ENCODE data around the gene PIM1. TPM values are rescaled to one million over a fixed set of nuclear protein-coding genes. Genes with fewer than 3 reads are reported as not detected.
A peak's percentile ranks its signal among the peaks of the same experiment; 100 is the strongest.

PIM1 gene
- total RNA-seq, 4 donors from 2014 or later = 36.6 to 78.4 (median 49.2) TPM

- no peak for DNase-seq
- Histone ChIP-seq H3K9me3 (no peaks in the 10 kb centered on the region), H3K27me3 (no peaks in the 10 kb centered on the region), H3K4me1 (peaks cover 0 to 4% (median 2%) of the 10 kb centered on the region in 4 donors), H3K27ac (no peak overlapping the region), H3K36me3 (no peaks in the 10 kb centered on the region), H3K4me3 (no peak overlapping the region)
- TF ChIP-seq POLR2A (IDR thresholded peaks at IDR 0.05) = no peak
- TF ChIP-seq, protein P1, sequence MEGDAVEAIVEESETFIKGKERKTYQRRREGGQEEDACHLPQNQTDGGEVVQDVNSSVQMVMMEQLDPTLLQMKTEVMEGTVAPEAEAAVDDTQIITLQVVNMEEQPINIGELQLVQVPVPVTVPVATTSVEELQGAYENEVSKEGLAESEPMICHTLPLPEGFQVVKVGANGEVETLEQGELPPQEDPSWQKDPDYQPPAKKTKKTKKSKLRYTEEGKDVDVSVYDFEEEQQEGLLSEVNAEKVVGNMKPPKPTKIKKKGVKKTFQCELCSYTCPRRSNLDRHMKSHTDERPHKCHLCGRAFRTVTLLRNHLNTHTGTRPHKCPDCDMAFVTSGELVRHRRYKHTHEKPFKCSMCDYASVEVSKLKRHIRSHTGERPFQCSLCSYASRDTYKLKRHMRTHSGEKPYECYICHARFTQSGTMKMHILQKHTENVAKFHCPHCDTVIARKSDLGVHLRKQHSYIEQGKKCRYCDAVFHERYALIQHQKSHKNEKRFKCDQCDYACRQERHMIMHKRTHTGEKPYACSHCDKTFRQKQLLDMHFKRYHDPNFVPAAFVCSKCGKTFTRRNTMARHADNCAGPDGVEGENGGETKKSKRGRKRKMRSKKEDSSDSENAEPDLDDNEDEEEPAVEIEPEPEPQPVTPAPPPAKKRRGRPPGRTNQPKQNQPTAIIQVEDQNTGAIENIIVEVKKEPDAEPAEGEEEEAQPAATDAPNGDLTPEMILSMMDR (IDR thresholded peaks at IDR 0.05) = no peak
These were observed 38.8 kb downstream of the PIM1 start for GRCh38 chr6:37208793-37209192.

DNA sequence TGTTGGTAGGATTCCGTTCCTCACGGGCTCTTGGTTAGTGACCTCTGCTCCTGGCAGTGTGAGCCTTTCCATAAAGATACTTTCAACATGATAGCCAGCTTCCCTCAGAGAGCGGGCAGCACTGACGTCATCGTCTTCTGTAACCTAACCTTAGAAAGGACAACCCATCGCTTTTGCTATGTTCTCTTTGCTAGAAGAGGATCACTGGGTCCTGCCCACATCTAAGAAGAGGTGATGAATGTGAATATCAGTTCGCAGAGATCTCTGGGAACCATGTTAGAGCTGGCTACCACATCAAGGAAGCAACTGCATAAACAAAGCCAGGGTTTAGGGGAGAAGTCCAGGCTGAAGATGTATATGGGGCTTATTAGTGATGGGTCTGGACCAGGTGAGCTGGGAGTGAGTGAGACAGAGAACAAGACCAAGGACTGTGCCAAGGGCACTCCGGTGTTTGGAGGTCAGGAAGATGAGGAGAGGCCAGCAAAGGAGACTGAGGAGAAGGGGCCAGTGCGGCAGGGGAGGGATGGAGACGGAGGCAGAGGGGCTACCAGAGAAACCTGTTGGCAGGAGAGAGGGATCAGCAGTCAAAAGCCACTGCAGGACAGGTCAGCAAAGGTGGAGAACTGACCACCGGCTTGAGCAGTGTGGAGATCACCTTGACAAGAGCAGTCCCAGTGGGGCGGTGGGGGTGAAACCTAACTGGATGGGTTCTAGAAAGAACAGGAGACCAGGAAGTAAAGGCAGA, 39.7 kb downstream of the PIM1 start:
- no peaks in the 10 kb centered on the region for H3K27me3 ChIP-seq
- no peak for TF ChIP-seq POLR2A (IDR thresholded peaks at IDR 0.05)
- TF ChIP-seq, protein P1 (IDR thresholded peaks at IDR 0.05) = no peak
- no peaks in the 10 kb centered on the region for H3K4me1 ChIP-seq
- DNase-seq = peak in 2 of 3 donors; percentile 47 to 57
- H3K9me3 ChIP-seq = no peaks in the 10 kb centered on the region
- H3K4me3 ChIP-seq = no peak overlapping the region
- peak overlapping the region in 1 of 4 donors; percentile 27 for H3K27ac ChIP-seq
- no peaks in the 10 kb centered on the region for H3K36me3 ChIP-seq

- no peaks in the 10 kb centered on the region for H3K27me3 ChIP-seq
- TF ChIP-seq, protein P1 (IDR thresholded peaks at IDR 0.05) = peak; percentile 90 to 99 (median 99)
- no peak for TF ChIP-seq POLR2A (IDR thresholded peaks at IDR 0.05)
- H3K27ac ChIP-seq = peak overlapping the region in 1 of 4 donors; percentile 27
- H3K9me3 ChIP-seq = no peaks in the 10 kb centered on the region
- no peaks in the 10 kb centered on the region for H3K4me1 ChIP-seq
- DNase-seq = peak in 2 of 3 donors; percentile 74 to 92
- H3K4me3 ChIP-seq = no peak overlapping the region
- no peaks in the 10 kb centered on the region for H3K36me3 ChIP-seq
These were observed 40.5 kb downstream of the PIM1 start for GRCh38 chr6:37210313-37210968.

DNA sequence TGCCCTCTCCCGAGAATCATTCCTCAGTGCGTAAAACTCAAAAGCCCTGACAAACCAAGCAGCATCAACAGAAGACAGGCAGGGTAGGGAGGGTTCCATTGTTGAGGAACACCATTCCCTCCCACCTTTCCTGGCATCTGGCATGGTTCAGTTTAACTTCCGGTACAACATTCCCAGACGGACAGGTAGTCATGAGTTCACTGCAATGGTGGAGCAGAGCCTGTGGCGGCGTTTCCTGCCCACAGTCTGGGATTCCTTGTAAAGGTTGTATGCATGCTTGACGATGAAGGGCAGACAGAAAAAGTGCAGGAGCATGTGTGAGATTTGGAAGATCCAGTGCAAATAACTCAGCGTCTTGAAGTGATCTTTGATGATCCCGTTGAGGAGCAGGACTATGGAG, 42.3 kb downstream of the PIM1 start:
- H3K36me3 ChIP-seq = no peaks in the 10 kb centered on the region
- no peak overlapping the region for H3K27ac ChIP-seq
- DNase-seq = no peak
- no peaks in the 10 kb centered on the region for H3K27me3 ChIP-seq
- no peaks in the 10 kb centered on the region for H3K9me3 ChIP-seq
- no peaks in the 10 kb centered on the region for H3K4me1 ChIP-seq
- TF ChIP-seq POLR2A (IDR thresholded peaks at IDR 0.05) = no peak
- TF ChIP-seq, protein P1 (IDR thresholded peaks at IDR 0.05) = no peak
- H3K4me3 ChIP-seq = no peak overlapping the region

GRCh38 chr6:37218061-37218460, 48.1 kb downstream of the PIM1 start:
- no peaks in the 10 kb centered on the region for H3K36me3 ChIP-seq
- no peaks in the 10 kb centered on the region for H3K9me3 ChIP-seq
- no peaks in the 10 kb centered on the region for H3K27me3 ChIP-seq
- TF ChIP-seq POLR2A (IDR thresholded peaks at IDR 0.05) = no peak
- no peak overlapping the region for H3K4me3 ChIP-seq
- no peak for DNase-seq
- H3K27ac ChIP-seq = no peak overlapping the region
- peaks cover 0 to 9% (median 2%) of the 10 kb centered on the region in 4 donors for H3K4me1 ChIP-seq

GRCh38 chr6:37218511-37218910, 48.6 kb downstream of the PIM1 start:
- peaks cover 0 to 9% (median 2%) of the 10 kb centered on the region in 4 donors for H3K4me1 ChIP-seq
- no peaks in the 10 kb centered on the region for H3K36me3 ChIP-seq
- TF ChIP-seq POLR2A (IDR thresholded peaks at IDR 0.05) = no peak
- TF ChIP-seq, protein P1 (IDR thresholded peaks at IDR 0.05) = no peak
- no peak overlapping the region for H3K4me3 ChIP-seq
- DNase-seq = no peak
- H3K27ac ChIP-seq = no peak overlapping the region
- no peaks in the 10 kb centered on the region for H3K27me3 ChIP-seq
- H3K9me3 ChIP-seq = no peaks in the 10 kb centered on the region
